Midbrain (tissue), 1 donor: ENCODE data around the gene ZBTB12.
"Not testable (repeated sequence)": the region's sequence is repeated elsewhere in the genome, so short reads cannot be mapped to it uniquely, and the experiment has no call there.

ENCODE experiments used
- DNase-seq: peaks from one replicate; lab custom pipeline; 2025; lab: John Stamatoyannopoulos, UW

Gene ZBTB12

GRCh38 chr6:31920811-31921210, 18.9 kb upstream of the ZBTB12 start:
- DNase-seq, result no peak

GRCh38 chr6:31919624-31920303, 17.9 kb upstream of the ZBTB12 start:
- DNase-seq, result no peak

- no peak for DNase-seq
These were observed 16.3 kb upstream of the ZBTB12 start for GRCh38 chr6:31918069-31918720.

- DNase-seq, result no peak
These were observed 13.9 kb upstream of the ZBTB12 start for GRCh38 chr6:31915756-31916155.

- no peak for DNase-seq
These were observed 13.5 kb upstream of the ZBTB12 start for GRCh38 chr6:31915351-31915750.

- no peak for DNase-seq
These were observed 10.1 kb upstream of the ZBTB12 start for GRCh38 chr6:31911826-31912585.

- not testable (repeated sequence) for DNase-seq
These were observed 7.4 kb upstream of the ZBTB12 start for GRCh38 chr6:31909298-31909697.

GRCh38 chr6:31908791-31909190, 6.9 kb upstream of the ZBTB12 start:
- DNase-seq, result no peak

GRCh38 chr6:31908255-31908654, 6.4 kb upstream of the ZBTB12 start:
- not testable (repeated sequence) for DNase-seq

GRCh38 chr6:31907158-31907813, 5.4 kb upstream of the ZBTB12 start:
- no peak for DNase-seq

GRCh38 chr6:31906727-31907126, 4.8 kb upstream of the ZBTB12 start:
- not testable (repeated sequence) for DNase-seq

- DNase-seq, result no peak
These were observed 4.2 kb upstream of the ZBTB12 start for GRCh38 chr6:31906122-31906521.

- DNase-seq, result no peak
These were observed 3.2 kb upstream of the ZBTB12 start for GRCh38 chr6:31905041-31905440.

- no peak for DNase-seq
These were observed 2.1 kb upstream of the ZBTB12 start for GRCh38 chr6:31903957-31904356.

GRCh38 chr6:31901415-31901952, 402 bp downstream of the ZBTB12 start:
- DNase-seq, result peak; percentile 68

GRCh38 chr6:31900917-31901414, 920 bp downstream of the ZBTB12 start:
- DNase-seq, result peak; percentile 23

- DNase-seq, result no peak
These were observed 1.8 kb downstream of the ZBTB12 start for GRCh38 chr6:31899882-31900722.

- DNase-seq, result no peak
These were observed 2.7 kb downstream of the ZBTB12 start for GRCh38 chr6:31899215-31899614.

GRCh38 chr6:31898383-31899011, 3.4 kb downstream of the ZBTB12 start:
- peak; percentile 58 for DNase-seq

- peak; percentile 93 for DNase-seq
These were observed 4.1 kb downstream of the ZBTB12 start, which contains the start of gene EHMT2 for GRCh38 chr6:31897612-31898382. Gene EHMT2 (minus strand): TSS chr6:31897698. CDS start chr6:31897677, 21 bp downstream.
